Smooth muscle cell (in vitro differentiated cells): ENCODE results near the gene GAN. TPM values are rescaled to one million over a fixed set of nuclear protein-coding genes. Genes with fewer than 3 reads are reported as not detected.

Source experiments
- DNase-seq: peaks from one replicate; lab custom pipeline; 2025; ENCODE audit not compliant: unreplicated experiment; lab: John Stamatoyannopoulos, UW
- H2AFZ ChIP-seq: fragments of 200-600 bp; sonication (generic); 2 replicates; pipeline ENCODE4 v1.6.0; 2016; ENCODE audit warnings: antibody characterized with exemption, low read depth, mild to moderate bottlenecking
- H3F3A ChIP-seq: fragments of 200-600 bp; sonication (generic); 2 replicates; pipeline ENCODE4 v1.6.0; 2017; ENCODE audit warnings: antibody characterized with exemption, low read depth
- H3K27ac ChIP-seq: fragments of 200-600 bp; sonication (generic); 2 replicates; pipeline ENCODE4 v1.5.1; 2016; ENCODE audit warnings: low read depth, mild to moderate bottlenecking
- H3K27me3 ChIP-seq: fragments of 200-600 bp; sonication (generic); 2 replicates; pipeline ENCODE4 v1.6.1; 2016; ENCODE audit warnings: low read depth, mild to moderate bottlenecking
- H3K36me3 ChIP-seq: fragments of 200-600 bp; sonication (generic); 2 replicates; pipeline ENCODE4 v1.5.1; 2016; ENCODE audit warnings: low read depth
- H3K4me1 ChIP-seq: fragments of 200-600 bp; sonication (generic); 2 replicates; pipeline ENCODE4 v1.5.1; 2016; ENCODE audit warnings: low read depth
- H3K4me2 ChIP-seq: fragments of 200-600 bp; sonication (generic); 2 replicates; pipeline ENCODE4 v1.6.0; 2016; ENCODE audit warnings: mild to moderate bottlenecking
- H3K4me3 ChIP-seq: fragments of 200-600 bp; sonication (generic); 2 replicates; pipeline ENCODE4 v1.5.1; 2016; ENCODE audit warnings: mild to moderate bottlenecking
- H3K79me2 ChIP-seq: fragments of 200-600 bp; sonication (generic); 2 replicates; pipeline ENCODE4 v1.6.0; 2016; ENCODE audit warnings: low read depth, mild to moderate bottlenecking
- H3K9ac ChIP-seq: fragments of 200-600 bp; sonication (generic); 2 replicates; pipeline ENCODE4 v1.6.0; 2016; ENCODE audit warnings: low read depth
- H3K9me3 ChIP-seq: fragments of 200-600 bp; sonication (generic); replicated peaks from 2 replicates; pipeline ENCODE4 v1.5.1; 2016; ENCODE audit warnings: low read depth
- H4K20me1 ChIP-seq: fragments of 200-600 bp; sonication (generic); 2 replicates; pipeline ENCODE4 v1.6.0; 2016; ENCODE audit warnings: low read depth
- CTCF ChIP-seq: fragments of 200-600 bp; sonication (generic); IDR thresholded peaks from 2 replicates; pipeline ENCODE4 v1.5.1; 2017; ENCODE audit warnings: borderline replicate concordance, mild to moderate bottlenecking, antibody characterized with exemption; ENCODE audit not compliant: insufficient read depth, poor library complexity, severe bottlenecking
- WGBS: methylation state at CpG from one replicate; pipeline ENCODE4 v1.1.7; 2016; ENCODE audit warnings: low lambda C conversion rate; 5-methylcytosine and 5-hydroxymethylcytosine counted together
- polyA plus RNA-seq: library from polyadenylated mRNA; unstranded; fragments of >200 nt; fragmentation: Nextera tagmentation; extraction: Ambion mirVana; gene quantifications from 2 replicates; pipeline ENCODE4 v1.2.1, GENCODE V29; 2016
- total RNA-seq: library from RNA; depleted of rRNA; stranded (reverse); fragments of >200 nt; gene quantifications from 2 replicates; pipeline ENCODE4 v1.2.3, GENCODE V29; 2014

Gene GAN
- total and polyA plus RNA-seq, 2 experiments from 2014 or later: 1.2 to 14.6 TPM

DNA sequence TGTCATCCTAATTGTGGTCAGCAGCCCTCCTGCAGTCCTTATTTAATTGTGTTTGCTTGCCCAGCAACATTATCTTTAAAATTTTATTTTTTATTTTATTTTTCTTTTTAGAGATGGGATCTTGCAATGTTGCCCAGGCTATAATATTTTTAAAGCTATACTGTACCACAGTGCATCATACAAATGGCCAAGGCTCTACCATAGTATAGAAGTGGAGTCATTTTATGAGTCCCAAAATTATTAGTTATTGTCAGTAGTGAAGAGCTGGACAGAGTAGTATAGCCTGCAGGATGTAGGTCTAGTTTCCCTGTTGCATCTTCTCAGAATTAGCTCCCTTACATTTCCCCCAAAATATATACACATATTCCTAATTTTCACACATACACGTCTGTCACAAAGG, 44.1 kb downstream of the GAN start:
- peaks cover 3% of the 10 kb centered on the region for H3K36me3 ChIP-seq
- 93% methylated on average over 1 of the region's 1 CpG for WGBS
- H3K4me3 ChIP-seq: no peak overlapping the region
- no peaks in the 10 kb centered on the region for H3K4me1 ChIP-seq
- H3K4me2 ChIP-seq: no peak overlapping the region
- H2AFZ ChIP-seq: no peak overlapping the region
- H4K20me1 ChIP-seq: no peaks in the 10 kb centered on the region
- no peak overlapping the region for H3K27ac ChIP-seq
- no peak for TF ChIP-seq CTCF
- no peaks in the 10 kb centered on the region for H3K9me3 ChIP-seq
- no peaks in the 10 kb centered on the region for H3K79me2 ChIP-seq
- no peaks in the 10 kb centered on the region for H3F3A ChIP-seq
- no peak for DNase-seq
- no peaks in the 10 kb centered on the region for H3K27me3 ChIP-seq
- H3K9ac ChIP-seq: no peak overlapping the region

DNA sequence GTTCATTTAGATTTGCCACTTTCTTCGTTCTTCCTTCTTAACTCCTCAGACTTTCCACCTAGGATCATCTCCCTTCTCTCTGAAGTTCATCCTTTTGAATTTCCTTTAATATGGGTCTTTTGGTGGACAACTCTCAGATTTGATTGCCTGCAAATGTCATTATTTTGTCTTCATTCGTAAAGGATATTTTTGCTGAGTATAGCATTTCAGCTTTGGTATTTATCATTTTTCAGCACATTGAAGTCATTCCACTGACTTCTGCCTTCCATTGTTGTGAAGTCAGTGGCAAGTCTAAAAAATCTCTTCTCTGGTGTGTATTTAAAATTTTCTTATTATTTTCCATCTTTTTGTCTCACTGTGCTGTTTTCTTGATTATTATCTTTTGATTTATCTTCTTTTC, 45.4 kb downstream of the GAN start:
- Histone ChIP-seq H3K9me3 (no peaks in the 10 kb centered on the region), H2AFZ (no peak overlapping the region), H3F3A (no peaks in the 10 kb centered on the region), H3K79me2 (no peaks in the 10 kb centered on the region), H3K4me2 (no peak overlapping the region), H3K27me3 (no peaks in the 10 kb centered on the region), H3K36me3 (peaks cover 3% of the 10 kb centered on the region), H3K9ac (no peak overlapping the region), H4K20me1 (no peaks in the 10 kb centered on the region), H3K4me3 (no peak overlapping the region), H3K27ac (no peak overlapping the region), H3K4me1 (no peaks in the 10 kb centered on the region)
- WGBS: 98% methylated on average over 2 of the region's 2 CpGs
- DNase-seq: no peak
- TF ChIP-seq CTCF: no peak

GRCh38 chr16:81365731-81366130, 51.0 kb downstream of the GAN start:
- 93% methylated on average over 3 of the region's 3 CpGs for WGBS
- Histone ChIP-seq H3K27ac (no peak overlapping the region), H3K27me3 (no peaks in the 10 kb centered on the region), H4K20me1 (no peaks in the 10 kb centered on the region), H3K9ac (no peak overlapping the region), H3K4me1 (no peaks in the 10 kb centered on the region), H3F3A (no peaks in the 10 kb centered on the region), H3K4me3 (no peak overlapping the region), H3K9me3 (no peaks in the 10 kb centered on the region), H3K79me2 (no peaks in the 10 kb centered on the region), H2AFZ (no peak overlapping the region), H3K36me3 (no peaks in the 10 kb centered on the region), H3K4me2 (no peak overlapping the region)
- DNase-seq: no peak
- TF ChIP-seq CTCF: no peak

DNA sequence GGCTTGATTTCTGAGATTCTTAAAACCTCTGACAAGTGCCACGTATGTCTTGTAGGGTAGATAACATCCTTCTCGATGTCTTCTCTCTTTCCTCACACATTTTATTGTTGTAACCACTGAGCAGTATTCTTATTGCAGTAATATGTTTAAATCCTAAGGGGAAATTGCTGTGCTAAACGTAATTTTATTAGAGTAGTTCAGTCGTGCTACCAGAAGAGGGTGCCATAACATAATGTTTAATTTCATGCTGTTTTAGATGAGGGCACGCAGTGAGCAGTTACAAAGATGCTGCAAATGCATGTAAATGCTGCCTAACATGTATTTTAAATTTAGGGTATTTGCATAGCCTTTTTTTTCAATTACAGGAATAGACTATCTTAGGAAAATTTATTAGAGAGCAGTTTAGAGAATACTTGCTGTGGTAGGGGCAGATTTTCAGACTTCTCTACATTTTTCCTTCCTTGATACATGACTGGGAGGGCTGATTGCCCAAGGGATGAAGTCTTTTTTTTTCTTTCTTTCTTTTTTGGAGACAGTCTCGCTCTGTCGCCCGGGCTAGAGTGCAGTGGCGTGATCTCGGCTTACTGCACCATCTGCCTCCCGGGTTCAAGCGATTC, 51.7 kb downstream of the GAN start:
- no peak overlapping the region for H3K4me2 ChIP-seq
- H4K20me1 ChIP-seq: no peaks in the 10 kb centered on the region
- no peaks in the 10 kb centered on the region for H3K79me2 ChIP-seq
- no peak overlapping the region for H3K4me3 ChIP-seq
- no peak overlapping the region for H3K9ac ChIP-seq
- TF ChIP-seq CTCF: peak; percentile 67
- H3K27me3 ChIP-seq: no peaks in the 10 kb centered on the region
- no peaks in the 10 kb centered on the region for H3K9me3 ChIP-seq
- H3K36me3 ChIP-seq: no peaks in the 10 kb centered on the region
- DNase-seq: no peak
- H3K27ac ChIP-seq: no peak overlapping the region
- WGBS: 68% methylated on average over 12 of the region's 12 CpGs
- H3K4me1 ChIP-seq: no peaks in the 10 kb centered on the region
- no peak overlapping the region for H2AFZ ChIP-seq
- no peaks in the 10 kb centered on the region for H3F3A ChIP-seq
